B cell (primary cell): ENCODE data around the gene SIRPA. TPM values are rescaled to one million over a fixed set of nuclear protein-coding genes. Genes with fewer than 3 reads are reported as not detected.

Source experiments
- ATAC-seq: fragments of 200-7000 bp; cut with Tn5 transposase; one replicate; pipeline ENCODE4 v1.10.0; 2021; ENCODE audit warnings: low read depth, mild to moderate bottlenecking, moderate number of reproducible peaks, moderate library complexity
- CTCF ChIA-PET: fragments of 350-600 bp; sonication (Branson Sonifier 250); formaldehyde crosslinking; loops from one replicate; lab custom pipeline; 2021; ENCODE audit warnings: antibody characterized with exemption, inconsistent platforms; lab: Charles Lee
- POLR2A ChIA-PET: fragments of 350-600 bp; sonication (Branson Sonifier 250); formaldehyde crosslinking; loops from one replicate; lab custom pipeline; 2021; ENCODE audit warnings: antibody characterized with exemption; lab: Charles Lee
- DNase-seq: peaks from one replicate; pipeline ENCODE4 v3.0.0; 2013
- H2AFZ ChIP-seq: 2 replicates; pipeline ENCODE4 v1.6.1; 2012; ENCODE audit warnings: mild to moderate bottlenecking, low read depth, low read length; ENCODE audit not compliant: insufficient read depth, poor library complexity, severe bottlenecking
- H3K27ac ChIP-seq, 2 donors: 1 replicate in 1 of 2; 2 replicates in 1 of 2; pipeline ENCODE4 v1.5.1; 2012 to 2013; ENCODE audit warnings: low read length in 2 of 2, mild to moderate bottlenecking in 2 of 2, moderate library complexity in 1 of 2
- H3K27me3 ChIP-seq, 4 experiments: fragments of 200-600 bp in 1 of 4; sonication (generic) in 1 of 4; replicated peaks in 1 of 4; 1 replicate in 2 of 4; 2 replicates in 2 of 4; pipeline versions ENCODE4 v1.6.1 to v1.7.0; 2013 to 2016; ENCODE audit warnings: low read length in 3 of 4, mild to moderate bottlenecking in 2 of 4, mixed read lengths in 1 of 4, moderate library complexity in 1 of 4; ENCODE audit not compliant: insufficient read depth in 4 of 4, control insufficient read depth in 3 of 4; ENCODE audit errors: control extremely low read depth in 1 of 4
- H3K36me3 ChIP-seq, 2 experiments: replicated peaks in 1 of 2; 1 replicate in 1 of 2; 2 replicates in 1 of 2; pipeline versions ENCODE4 v1.6.1 to v1.7.1; 2013; ENCODE audit warnings: low read length in 1 of 2; ENCODE audit not compliant: insufficient read depth in 2 of 2, control insufficient read depth in 1 of 2; ENCODE audit errors: control extremely low read depth in 1 of 2, extremely low read depth in 1 of 2
- H3K4me1 ChIP-seq, 2 donors: fragments of 200-600 bp in 1 of 2; sonication (generic) in 1 of 2; 1 replicate in 1 of 2; 2 replicates in 1 of 2; pipeline versions ENCODE4 v1.5.1 to v1.6.1; 2013 to 2017; ENCODE audit warnings: low read length in 2 of 2; ENCODE audit not compliant: control insufficient read depth in 2 of 2, insufficient read depth in 2 of 2
- H3K4me2 ChIP-seq: replicated peaks from 2 replicates; pipeline ENCODE3; 2012; ENCODE audit warnings: mild to moderate bottlenecking, low read depth, low read length; ENCODE audit not compliant: poor library complexity, severe bottlenecking
- H3K4me3 ChIP-seq, 5 experiments: fragments of 200-600 bp in 1 of 5; sonication (generic) in 1 of 5; 1 replicate in 3 of 5; 2 replicates in 2 of 5; pipeline versions ENCODE4 v1.5.1 to v1.7.0; 2011 to 2016; ENCODE audit warnings: low read length in 4 of 5, mild to moderate bottlenecking in 4 of 5, low read depth in 2 of 5, control low read depth in 1 of 5, moderate library complexity in 1 of 5; ENCODE audit not compliant: insufficient read depth in 1 of 5; ENCODE audit errors: control extremely low read depth in 1 of 5, extremely low read depth in 1 of 5
- H3K79me2 ChIP-seq: fragments of 200-600 bp; sonication (generic); one replicate; pipeline ENCODE4 v1.6.0; 2016; ENCODE audit warnings: low read length; ENCODE audit not compliant: control insufficient read depth, insufficient read depth
- H3K9ac ChIP-seq: fragments of 200-600 bp; sonication (generic); 2 replicates; pipeline ENCODE4 v1.6.1; 2017; ENCODE audit warnings: mild to moderate bottlenecking, low read length, moderate library complexity
- H3K9me3 ChIP-seq, 3 donors: one replicate each; pipeline versions ENCODE4 v1.6.1 to v1.7.1; 2013; ENCODE audit warnings: low read length in 2 of 3; ENCODE audit not compliant: control insufficient read depth in 2 of 3, insufficient read depth in 1 of 3; ENCODE audit errors: control extremely low read depth in 1 of 3
- H4K20me1 ChIP-seq: 2 replicates; pipeline ENCODE4 v1.6.0; 2012; ENCODE audit warnings: mild to moderate bottlenecking, low read length; ENCODE audit not compliant: insufficient read depth, control insufficient read depth, poor library complexity, severe bottlenecking
- H3K27ac Mint-ChIP-seq: one replicate; pipeline ENCODE4 v1.8.0; 2021; ENCODE audit warnings: mixed read lengths
- H3K27me3 Mint-ChIP-seq: one replicate; pipeline ENCODE4 v1.8.0; 2021; ENCODE audit warnings: mixed read lengths
- H3K4me1 Mint-ChIP-seq: one replicate; pipeline ENCODE4 v1.8.0; 2021; ENCODE audit warnings: mixed read lengths
- H3K4me3 Mint-ChIP-seq: one replicate; pipeline ENCODE4 v1.8.0; 2021; ENCODE audit warnings: mixed read lengths
- H3K9me3 Mint-ChIP-seq: one replicate; pipeline ENCODE4 v1.8.0; 2022; ENCODE audit warnings: mixed read lengths; ENCODE audit not compliant: insufficient read depth
- EZH2 ChIP-seq: IDR thresholded peaks from 2 replicates; pipeline ENCODE4 v1.6.1; 2012; ENCODE audit warnings: borderline replicate concordance, low read depth, mild to moderate bottlenecking, moderate library complexity, low read length; ENCODE audit not compliant: insufficient read depth, poor library complexity, severe bottlenecking
- WGBS: methylation state at CpG from one replicate; pipeline ENCODE4 v1.1.5; 2013; ENCODE audit warnings: missing lambda C conversion rate; ENCODE audit not compliant: insufficient coverage; 5-methylcytosine and 5-hydroxymethylcytosine counted together
- intact Hi-C: fragments of 100-400 bp; cut with micrococcal nuclease; formaldehyde crosslinking; loops from one replicate; pipeline ENCODE4 v1.10.0; 2022
- polyA plus RNA-seq: library from polyadenylated mRNA; depleted of rRNA; stranded (reverse); fragments of >200 nt; gene quantifications from 2 replicates; pipeline ENCODE4 v1.2.3, GENCODE V29; 2012
- total RNA-seq, 2 donors: library from RNA; stranded (reverse); fragments of 120-200 nt in 1 of 2; gene quantifications; 1 replicate in 1 of 2; 2 replicates in 1 of 2; pipeline versions ENCODE4 v1.2.3 to v1.2.4, GENCODE V29; 2013 to 2022
- TF ChIP-seq, protein P1 (sequence below): fragments of 200-600 bp; IDR thresholded peaks from one replicate; pipeline ENCODE4 v1.8.0; 2022; ENCODE audit warnings: antibody characterized with exemption, mild to moderate bottlenecking

SIRPA gene
- total and polyA plus RNA-seq, 2 donors (not counting 1 experiment from before 2014, with no cell fraction given), result 0.94 to 10.2 TPM

DNA sequence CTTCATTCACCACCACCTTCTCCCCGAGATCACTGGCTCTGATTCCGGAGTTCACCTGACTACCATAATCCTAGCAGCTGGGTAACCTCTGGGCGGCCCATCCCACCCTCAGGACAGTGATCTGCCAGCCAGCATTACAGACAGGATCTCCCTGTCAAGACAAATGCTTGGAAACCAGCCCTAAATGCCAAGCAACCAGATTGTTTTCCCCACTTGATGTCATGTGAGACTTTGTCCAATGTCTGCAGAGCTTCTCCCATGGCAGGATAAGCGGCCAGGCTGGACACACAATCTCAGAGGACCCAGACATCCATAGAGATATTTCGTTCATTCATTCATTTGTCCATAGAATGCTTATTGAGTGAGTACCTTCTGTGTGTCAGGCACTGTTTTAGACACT, 66.2 kb downstream of the SIRPA start:
- no peaks in the 10 kb centered on the region for H4K20me1 ChIP-seq
- Mint-ChIP-seq H3K9me3 (no peaks in the 10 kb centered on the region), H3K4me3 (no peak overlapping the region), H3K27ac (no peak overlapping the region), H3K27me3 (no peaks in the 10 kb centered on the region), H3K4me1 (peaks cover 18% of the 10 kb centered on the region)
- no peak overlapping the region for H3K27ac ChIP-seq
- no peak overlapping the region for H3K9ac ChIP-seq
- ATAC-seq, result no peak
- H3K36me3 ChIP-seq, result no peaks in the 10 kb centered on the region
- H2AFZ ChIP-seq, result no peak overlapping the region
- TF ChIP-seq EZH2, result no peak
- TF ChIP-seq, protein P1, sequence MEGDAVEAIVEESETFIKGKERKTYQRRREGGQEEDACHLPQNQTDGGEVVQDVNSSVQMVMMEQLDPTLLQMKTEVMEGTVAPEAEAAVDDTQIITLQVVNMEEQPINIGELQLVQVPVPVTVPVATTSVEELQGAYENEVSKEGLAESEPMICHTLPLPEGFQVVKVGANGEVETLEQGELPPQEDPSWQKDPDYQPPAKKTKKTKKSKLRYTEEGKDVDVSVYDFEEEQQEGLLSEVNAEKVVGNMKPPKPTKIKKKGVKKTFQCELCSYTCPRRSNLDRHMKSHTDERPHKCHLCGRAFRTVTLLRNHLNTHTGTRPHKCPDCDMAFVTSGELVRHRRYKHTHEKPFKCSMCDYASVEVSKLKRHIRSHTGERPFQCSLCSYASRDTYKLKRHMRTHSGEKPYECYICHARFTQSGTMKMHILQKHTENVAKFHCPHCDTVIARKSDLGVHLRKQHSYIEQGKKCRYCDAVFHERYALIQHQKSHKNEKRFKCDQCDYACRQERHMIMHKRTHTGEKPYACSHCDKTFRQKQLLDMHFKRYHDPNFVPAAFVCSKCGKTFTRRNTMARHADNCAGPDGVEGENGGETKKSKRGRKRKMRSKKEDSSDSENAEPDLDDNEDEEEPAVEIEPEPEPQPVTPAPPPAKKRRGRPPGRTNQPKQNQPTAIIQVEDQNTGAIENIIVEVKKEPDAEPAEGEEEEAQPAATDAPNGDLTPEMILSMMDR, result no peak
- intact Hi-C loops, result no loop called here
- peaks cover 0 to 2% (median 0%) of the 10 kb centered on the region in 3 donors for H3K9me3 ChIP-seq
- H3K27me3 ChIP-seq, result no peaks in the 10 kb centered on the region
- WGBS, result 94% methylated on average over 4 of the region's 5 CpGs
- no peak overlapping the region for H3K4me3 ChIP-seq
- ChIA-PET POLR2A (interaction anchor here (0.6 kb wide), 1 partner anchor 874 kb away, joined by 4 read pairs; no protein-coding TSS in a partner anchor), CTCF (interaction anchor here (0.6 kb wide), 1 partner anchor 220 kb away, joined by 3 read pairs; no protein-coding TSS in a partner anchor)
- H3K4me1 ChIP-seq, result peaks cover 16 to 18% of the 10 kb centered on the region in 2 donors
- H3K79me2 ChIP-seq, result no peaks in the 10 kb centered on the region
- H3K4me2 ChIP-seq, result no peak overlapping the region
- no peak for DNase-seq

DNA sequence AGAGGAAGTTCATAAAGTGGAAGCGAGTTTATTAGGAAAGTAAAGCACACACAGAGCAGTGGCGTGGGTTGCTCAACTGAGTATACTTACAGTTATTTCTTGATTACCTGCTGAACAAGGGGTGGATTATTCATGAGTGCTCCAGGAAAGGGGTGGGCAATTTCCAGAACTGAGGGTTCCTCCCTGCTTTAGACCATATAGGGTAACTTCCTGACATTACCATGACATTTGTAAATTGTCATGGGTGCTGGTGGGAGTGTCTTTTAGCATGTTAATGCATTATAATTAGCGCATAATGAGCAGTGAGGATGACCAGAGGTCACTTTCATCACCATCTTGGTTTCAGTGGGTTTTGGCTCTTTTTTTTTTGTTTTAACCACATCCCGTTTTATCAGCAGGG, 68.9 kb downstream of the SIRPA start:
- no peak overlapping the region for H3K4me3 ChIP-seq
- Mint-ChIP-seq H3K4me1 (peaks cover 18% of the 10 kb centered on the region), H3K27ac (no peak overlapping the region), H3K27me3 (no peaks in the 10 kb centered on the region), H3K4me3 (no peak overlapping the region), H3K9me3 (no peaks in the 10 kb centered on the region)
- ChIA-PET CTCF (interaction anchor here (0.7 to 5.4 kb wide), 7 partner anchors 11 to 377 kb away, joined by 3 to 95 read pairs (median 9); no protein-coding TSS in a partner anchor), POLR2A (no interaction called here)
- 89% methylated on average over 4 of the region's 4 CpGs for WGBS
- no peaks in the 10 kb centered on the region for H3K36me3 ChIP-seq
- H4K20me1 ChIP-seq, result no peaks in the 10 kb centered on the region
- H2AFZ ChIP-seq, result no peak overlapping the region
- intact Hi-C loops, result loop anchor here (2.0 kb wide), 1 partner anchor 491 kb away; no protein-coding TSS in a partner anchor
- TF ChIP-seq EZH2, result no peak
- TF ChIP-seq, protein P1, result no peak
- peaks cover 0 to 2% (median 0%) of the 10 kb centered on the region in 3 donors for H3K9me3 ChIP-seq
- H3K79me2 ChIP-seq, result no peaks in the 10 kb centered on the region
- DNase-seq, result no peak
- H3K4me2 ChIP-seq, result no peak overlapping the region
- no peak for ATAC-seq
- no peak overlapping the region for H3K9ac ChIP-seq
- peaks cover 16 to 18% of the 10 kb centered on the region in 2 donors for H3K4me1 ChIP-seq
- H3K27me3 ChIP-seq, result no peaks in the 10 kb centered on the region
- no peak overlapping the region for H3K27ac ChIP-seq
